Fibroblast of skin of left quadriceps (primary cell): ENCODE measurements around the gene ZKSCAN4.

Experiments
- DNase-seq, 2 experiments: peaks; one replicate each; pipeline ENCODE4 v3.0.0-alpha.2; 2013; ENCODE audit warnings: low read depth in 2 of 2

The ZKSCAN4 gene

DNA sequence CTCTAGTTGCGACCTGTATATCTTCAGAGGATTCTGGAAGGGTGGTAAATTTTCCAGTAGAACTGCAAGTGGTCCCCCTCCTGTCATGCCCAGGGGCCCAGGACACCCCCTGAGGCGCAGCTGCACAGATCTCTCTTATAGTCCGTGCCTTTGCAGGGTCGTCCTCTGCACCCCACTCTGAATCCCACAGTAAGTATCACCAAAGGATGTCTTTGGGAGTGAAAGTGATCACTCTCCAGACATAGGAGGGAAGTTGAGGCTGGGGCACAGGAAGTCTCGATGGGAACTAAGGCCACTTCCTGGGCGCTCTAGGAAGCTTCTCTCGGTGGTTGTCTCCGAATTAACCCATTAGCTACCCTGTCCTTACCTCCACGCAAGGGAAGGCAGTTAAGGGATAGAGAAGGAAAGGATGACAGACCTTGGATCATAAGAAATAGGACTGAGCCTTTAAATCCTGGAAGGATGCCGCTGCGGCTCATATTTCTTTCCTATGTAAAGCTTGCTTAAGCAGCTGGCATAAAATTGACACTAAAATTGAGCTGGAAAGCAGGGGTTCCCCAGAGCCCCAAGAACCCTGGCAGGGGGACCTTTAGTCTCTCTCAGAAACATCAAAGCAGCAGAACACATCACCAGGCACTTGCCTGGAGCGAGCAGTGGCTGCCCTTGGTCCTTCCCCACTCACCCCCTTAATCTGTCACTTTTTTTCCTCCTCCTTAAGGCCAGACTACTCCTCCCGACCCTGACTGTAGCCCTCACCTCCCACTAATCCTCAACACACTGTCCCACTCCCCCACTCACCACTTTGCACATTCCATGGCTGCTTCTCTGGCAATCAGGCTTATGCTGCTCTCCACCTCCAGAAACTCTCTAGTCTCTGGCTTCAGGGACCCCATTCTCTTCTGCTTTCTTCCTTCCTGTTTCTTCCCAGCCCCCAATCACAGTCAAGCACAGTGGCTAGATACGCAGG is at the start of gene ZKSCAN4:
ZKSCAN4 (minus strand) TSS at position 261 of the 967 bp plus-strand sequence. CDS start 289 bp downstream, outside the sequence.
- DNase-seq, result peak; percentile 81

DNA sequence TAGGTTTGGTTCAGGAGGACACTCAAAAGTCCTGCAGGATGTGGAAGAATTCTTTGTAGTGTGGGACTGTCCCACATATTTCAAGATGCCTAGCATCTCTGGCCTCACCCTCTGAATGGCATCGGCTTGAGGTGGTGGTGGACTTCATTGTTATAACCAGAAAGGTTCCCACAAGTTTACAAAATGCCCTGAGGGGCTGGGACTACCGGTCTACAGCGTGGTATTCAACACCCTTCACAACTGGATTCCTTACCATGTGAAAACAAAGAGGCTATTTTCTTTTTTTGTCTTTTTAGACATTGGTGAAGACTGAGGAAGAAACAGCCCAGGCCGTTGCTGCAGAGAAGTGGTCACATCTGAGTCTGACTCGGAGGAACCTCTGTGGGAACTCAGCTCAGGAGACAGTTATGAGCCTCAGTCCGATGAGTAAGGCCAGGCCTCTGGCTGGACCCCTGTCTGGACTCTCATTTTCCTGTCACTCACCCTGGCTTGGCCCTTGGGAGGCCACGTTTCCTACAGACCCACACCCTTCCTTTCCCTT is 44.5 kb upstream of the ZKSCAN4 start:
- no peak for DNase-seq

DNA sequence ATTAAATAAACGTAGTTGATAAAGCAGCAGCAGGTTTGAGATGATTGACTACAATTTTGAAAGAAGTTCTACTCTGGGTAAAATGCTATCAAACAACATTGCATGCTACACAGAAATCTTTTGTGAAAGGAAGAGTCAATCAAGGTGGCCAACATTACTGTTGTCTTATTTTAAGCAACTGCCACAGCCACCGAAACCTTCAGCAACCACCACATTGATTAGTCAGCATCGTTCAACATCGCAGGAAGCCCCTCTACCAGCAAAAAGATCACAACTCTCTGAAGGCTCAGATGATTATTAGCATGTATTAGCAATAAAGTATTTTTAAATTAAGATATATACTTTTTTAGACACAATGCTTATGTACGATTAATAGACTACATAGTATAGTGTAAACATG is 43.3 kb upstream of the ZKSCAN4 start:
- DNase-seq, result no peak

DNA sequence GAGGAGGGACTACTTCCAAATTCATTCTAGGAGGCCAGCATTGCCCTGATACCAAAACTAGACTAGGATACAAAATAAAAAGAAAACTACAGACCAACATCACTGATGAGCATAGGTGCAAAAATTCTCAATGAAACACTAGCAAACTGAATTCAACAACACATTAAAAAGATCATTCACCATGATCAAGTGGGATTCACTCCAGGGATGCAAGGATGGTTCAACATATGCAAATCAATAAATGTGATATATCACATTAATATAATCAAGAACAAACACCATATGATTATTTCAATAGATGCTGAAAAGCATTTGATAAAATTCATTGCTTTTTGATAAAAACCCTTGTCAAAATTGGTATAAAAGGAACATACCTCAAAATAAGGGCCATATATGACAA is 39.5 kb upstream of the ZKSCAN4 start:
- DNase-seq, result no peak

DNA sequence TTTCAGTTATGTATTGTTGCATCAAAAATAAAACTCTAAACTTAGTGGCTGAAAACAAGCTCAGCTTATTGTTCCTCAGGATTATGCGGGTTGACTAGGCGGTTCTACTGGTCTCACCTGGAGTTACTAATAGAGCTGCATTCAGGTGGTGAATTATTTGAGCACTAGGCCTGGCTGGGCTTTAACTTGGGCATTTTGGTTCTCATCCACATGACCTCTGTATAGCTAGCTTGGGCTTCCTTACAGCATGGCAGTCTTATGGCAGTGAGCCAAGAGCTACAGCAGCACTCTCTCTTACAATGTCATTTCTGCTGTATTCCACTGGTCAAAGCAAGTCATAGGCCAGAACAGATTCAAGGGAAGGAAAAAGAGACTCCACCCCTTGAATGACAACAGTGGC is 30.9 kb upstream of the ZKSCAN4 start:
- no peak for DNase-seq

DNA sequence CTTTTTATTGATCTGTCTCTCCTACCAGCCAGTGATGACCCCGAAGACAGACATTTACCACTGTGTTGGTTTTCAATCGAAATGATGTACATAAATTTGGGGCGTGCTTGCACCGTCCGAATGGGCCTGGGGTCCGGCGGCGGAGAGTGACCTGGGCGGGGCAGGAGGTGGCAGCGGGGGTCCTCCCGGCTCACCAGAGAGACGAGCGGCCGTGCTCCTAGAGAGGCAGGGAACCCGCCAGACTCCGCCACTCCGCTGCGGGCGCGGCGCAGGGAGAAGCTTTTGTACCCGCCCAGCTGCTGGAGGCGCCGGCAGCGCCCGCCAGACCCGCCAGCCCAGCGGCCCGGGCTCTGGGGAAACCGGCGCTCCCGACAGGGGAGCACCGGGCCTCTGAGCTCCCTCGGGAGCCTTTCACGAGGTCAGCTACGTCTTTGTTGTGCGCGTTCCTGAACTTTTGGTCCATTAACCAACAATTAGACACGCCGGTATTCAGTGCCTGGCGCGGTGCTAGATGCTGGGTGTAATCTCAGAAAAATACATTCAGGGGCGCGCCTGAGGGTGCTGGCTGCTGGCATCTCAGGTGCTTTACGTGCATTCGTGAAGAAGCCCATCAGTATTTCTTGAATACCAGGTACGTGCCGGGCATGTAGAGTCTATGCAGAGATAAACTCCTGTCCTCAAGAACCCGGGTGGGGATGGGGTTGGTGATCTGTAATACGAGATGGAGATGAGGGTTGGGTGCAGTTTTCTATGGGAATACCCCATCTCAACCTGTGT is 29.4 kb upstream of the ZKSCAN4 start, which contains the start of gene PGBD1:
PGBD1 (plus strand) TSS at position 285 of the 777 bp plus-strand sequence. CDS start 2,242 bp downstream, outside the sequence.
- DNase-seq, result peak; percentile 44 to 46

DNA sequence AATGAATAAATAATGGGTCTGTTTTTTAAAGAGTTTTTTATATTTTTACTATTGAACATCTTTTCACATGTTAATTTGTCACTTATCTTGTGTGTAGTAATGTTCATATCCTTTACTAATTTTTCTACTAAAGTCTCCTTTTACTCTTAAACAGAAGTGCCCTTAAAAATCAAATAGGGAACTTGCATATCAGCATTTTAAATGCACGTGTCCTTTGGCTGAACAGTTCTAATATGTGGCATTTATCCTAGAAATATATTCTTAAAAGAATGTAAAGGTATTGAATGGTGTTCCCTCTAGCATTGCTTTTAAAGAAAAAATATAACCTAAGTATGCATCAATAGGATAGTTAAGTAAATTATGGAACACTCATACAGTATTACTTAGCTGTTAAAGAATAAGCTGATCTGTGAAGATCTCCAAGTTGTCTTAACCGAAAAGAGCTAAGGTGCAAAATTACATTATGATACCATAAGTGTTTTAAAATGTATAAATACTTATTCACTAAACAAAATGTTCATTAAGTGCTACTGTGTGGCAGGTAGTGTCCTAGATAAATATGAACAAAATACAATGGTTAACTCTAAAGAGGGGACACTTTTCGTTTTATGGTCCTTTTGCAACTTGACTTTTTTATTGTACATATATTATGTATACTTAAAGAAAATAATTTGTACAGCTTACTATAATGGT is 28.7 kb upstream of the ZKSCAN4 start:
- DNase-seq, result no peak

DNA sequence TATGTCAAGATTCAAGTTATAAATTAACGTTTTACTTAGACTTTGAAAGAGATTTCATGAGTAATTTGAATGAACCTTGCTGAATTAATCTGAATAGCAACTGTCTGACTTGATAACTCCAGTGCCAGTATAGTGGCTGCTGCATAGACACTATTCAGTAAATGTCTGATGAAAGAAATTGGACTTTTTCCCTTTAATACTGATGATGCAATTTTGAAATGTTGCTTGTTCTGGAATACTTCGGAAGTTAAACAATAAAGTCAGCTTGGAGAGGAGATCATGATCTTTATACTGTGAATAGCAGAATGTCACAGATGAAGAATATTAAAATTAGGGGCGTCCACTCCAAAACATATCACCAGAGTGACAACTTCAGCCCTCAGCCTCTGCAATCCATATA is 25.7 kb upstream of the ZKSCAN4 start:
- no peak for DNase-seq

DNA sequence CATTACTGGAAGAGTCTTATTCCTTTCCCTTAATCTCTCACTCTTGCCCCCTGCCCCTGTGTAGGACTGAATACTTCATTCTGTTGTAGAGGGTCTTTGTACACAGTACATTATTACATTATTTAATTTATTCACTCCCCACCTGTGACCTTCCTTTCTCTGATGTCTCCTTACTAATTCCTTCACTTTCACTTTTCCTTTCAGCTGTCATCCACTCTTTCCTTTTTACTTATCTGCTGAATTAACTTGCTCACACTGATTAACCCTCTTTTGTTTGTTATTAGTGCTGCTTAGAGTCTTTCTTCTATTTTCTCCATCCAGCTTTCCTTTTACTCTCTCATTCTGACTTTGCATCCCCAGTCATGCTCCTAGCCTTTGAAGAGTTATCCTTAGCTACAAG is 22.8 kb upstream of the ZKSCAN4 start:
- DNase-seq, result no peak

DNA sequence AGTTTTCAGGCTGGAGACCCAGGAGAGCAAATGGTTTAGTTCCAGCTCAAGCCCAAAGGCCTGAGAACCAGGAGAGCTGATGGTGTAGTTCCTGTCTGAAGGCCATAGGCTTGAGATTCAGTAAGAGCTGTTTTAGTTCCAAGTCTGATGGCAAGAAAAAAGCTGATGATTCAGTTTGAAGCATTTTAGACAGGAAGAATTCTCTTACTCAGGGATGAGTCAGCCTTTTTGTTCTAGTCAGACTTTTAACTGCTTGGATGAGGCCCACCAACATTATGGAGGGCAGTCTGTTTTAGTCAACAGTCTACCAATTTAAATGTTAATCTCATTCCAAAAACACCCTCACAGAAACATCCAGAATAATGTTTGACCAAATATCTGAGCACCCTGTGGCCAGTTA is 17.4 kb upstream of the ZKSCAN4 start:
- DNase-seq, result peak; percentile 53

DNA sequence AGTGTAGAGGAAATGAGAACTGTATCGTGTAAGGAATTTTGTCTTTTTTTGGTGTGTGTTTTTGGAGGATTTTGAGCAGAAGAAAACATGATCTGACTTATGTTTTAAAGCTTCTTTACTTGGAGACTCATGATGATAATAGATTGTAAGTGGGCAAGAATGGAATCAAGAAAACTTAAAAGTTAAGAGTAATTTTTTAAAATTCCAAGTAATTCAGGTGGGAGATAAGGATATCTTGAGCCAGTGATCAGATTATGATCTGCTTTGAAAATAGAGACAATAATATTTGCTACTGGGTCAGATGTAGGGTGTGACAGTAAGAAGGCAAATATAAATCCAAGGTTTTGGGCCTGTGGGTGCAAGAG is 15.6 kb upstream of the ZKSCAN4 start:
- DNase-seq, result no peak

DNA sequence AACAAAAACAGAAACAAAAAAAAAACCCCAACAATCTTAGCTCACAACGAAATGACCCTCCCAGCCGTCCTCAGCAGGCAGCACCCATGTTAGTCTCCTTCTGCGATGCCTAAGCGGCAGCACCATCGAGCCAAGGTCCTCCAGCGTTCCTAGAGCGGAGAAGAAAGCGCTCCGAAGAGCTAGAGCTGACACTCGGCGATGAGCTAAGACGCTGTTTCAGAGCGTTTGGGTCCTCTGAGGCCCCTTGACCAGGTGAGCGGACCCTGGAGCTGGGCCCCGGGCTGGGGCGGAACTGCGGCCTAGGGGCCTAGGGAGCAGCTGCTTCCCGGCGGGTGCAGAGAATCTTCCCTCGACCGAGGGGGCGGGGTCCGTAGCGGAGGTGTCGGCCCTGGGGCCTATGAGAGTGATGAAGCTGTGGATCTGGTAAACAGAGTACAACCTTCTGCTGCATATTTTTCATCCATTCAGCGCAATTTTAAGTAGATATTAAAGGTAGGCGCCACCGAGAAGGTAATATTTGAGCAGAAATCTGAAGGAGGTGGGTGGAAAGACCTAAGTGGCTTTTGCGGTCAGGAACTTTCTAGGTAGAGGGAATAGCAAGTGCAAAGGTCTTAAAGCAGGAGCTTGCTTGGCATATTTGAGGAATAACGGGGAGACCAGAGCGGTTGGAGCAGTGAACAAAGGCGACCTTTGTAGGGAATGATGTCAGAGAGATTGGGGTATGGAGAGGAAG is 15.1 kb upstream of the ZKSCAN4 start, which contains the start of gene ZSCAN26:
ZSCAN26 (plus strand) TSS at position 182 of the 733 bp plus-strand sequence. CDS start 4,777 bp downstream, outside the sequence.
- peak; percentile 78 to 80 for DNase-seq

DNA sequence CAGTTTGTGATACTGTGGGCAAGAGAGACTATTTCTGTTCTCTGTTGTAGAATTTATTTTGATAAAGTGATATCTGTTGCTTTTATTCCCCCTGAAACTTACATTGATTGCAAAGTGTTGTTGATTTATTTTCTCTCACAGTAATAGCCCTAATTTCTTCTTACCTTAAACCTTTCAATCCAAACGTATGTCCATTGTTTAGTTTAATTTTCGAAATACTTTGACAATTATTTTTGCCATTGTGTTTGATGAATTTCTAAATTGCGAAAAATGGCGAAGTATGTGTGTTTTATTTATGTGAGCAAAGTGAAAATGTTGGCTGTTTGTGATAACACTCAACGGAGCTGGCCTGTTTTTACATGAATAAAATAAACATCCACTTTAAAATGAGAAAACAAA is 14.5 kb upstream of the ZKSCAN4 start:
- DNase-seq, result no peak

DNA sequence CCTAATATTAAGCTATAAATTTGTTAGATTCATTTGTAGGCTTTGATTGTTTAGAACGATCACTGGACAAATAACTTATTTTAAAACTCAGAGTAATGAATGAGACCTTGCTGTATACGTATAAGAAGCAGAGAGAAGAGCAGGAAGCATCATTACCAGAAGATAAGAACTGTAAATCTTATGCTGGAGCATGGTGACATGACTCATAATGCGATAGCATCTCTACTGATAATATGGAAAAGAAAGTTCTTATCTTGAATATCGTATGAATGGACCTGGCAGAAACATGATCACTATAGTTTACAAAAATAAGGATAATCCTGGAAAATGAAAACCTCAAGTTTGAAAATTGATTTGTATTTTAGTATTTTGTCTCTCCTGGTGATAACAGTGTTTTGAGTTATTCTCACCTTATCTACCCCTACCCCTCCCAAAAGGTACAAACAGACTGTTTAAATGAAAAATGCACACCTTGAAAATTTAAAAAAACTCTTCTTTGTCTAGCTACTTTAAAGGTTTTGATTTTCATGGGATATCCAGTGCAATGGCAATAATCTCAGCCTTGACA is 12.8 kb upstream of the ZKSCAN4 start:
- no peak for DNase-seq

DNA sequence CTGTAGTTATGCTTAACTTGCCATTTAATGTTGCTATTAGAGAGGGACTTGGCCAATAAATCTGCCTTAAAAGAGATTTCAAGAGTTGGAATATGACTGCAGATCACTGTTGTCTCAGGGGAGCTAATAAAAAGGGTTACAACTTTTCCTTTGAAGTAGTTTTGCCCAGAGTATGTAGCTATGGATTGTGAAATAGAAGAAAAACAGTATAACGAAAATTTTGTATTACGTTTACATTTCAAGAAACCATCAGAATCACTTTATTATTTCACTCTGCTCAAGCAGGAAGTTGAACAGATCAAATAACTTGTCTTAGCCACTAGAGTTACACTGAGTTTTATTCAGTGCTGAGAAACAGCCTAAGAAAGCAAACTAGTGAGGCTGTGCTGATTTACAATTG is 11.9 kb upstream of the ZKSCAN4 start:
- no peak for DNase-seq

DNA sequence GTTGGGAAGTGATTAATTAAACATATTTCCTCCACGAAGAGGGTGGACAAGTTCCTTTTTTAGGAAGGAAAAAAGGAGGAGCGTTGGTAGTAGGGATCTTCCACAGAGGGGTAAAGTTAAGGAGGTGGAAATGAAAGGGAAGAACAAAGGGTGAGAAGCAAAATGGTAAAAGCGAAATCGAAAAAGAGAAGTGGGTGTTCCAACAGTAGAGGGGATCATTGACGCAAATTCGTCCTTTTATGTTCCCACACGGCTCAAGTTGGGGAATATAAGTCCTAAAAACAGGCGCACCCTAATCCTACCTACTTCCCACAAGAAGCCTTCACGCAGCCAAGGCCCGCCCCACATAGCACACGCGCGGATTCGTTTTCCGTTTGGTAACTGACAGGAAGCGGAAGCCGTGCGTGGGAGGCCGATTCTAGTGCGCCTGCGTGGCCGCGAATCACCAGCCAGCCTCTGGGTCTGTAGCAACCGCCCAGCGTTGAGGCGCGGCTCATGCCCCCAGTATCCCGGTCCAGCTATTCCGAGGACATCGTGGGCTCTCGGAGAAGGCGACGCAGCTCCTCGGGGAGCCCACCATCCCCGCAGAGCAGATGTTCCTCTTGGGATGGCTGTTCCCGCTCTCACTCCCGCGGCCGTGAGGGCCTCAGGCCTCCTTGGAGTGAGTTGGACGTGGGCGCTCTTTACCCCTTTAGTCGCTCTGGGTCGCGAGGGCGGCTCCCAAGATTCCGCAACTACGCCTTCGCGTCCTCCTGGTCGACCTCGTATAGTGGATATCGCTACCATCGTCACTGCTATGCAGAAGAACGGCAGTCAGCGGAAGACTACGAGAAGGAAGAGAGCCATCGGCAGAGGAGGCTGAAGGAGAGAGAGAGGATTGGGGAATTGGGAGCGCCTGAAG is 7.1 kb upstream of the ZKSCAN4 start, which contains the start of gene NKAPL:
NKAPL (plus strand) TSS at position 421 of the 901 bp plus-strand sequence; CDS start at position 496, 75 bp downstream.
- peak in 1 of 2 experiments; percentile 28 for DNase-seq

DNA sequence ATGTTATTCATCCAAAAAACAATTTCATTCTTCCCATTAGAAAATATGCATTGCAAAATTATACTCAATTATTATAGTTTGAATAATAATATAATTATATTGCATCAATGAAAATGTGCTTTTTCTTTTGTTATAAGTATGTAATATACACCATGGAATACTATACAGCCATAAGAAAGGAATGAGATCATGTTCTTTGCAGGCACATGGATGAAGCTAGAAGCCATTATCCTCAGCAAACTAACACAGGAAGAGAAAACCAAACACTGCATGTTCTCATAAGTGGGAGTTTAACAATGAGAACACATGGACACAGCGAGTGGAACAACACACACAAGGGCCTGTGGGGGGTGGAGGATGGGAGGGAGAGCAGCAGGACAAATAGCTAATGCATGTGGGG is 5.0 kb upstream of the ZKSCAN4 start:
- DNase-seq, result no peak

DNA sequence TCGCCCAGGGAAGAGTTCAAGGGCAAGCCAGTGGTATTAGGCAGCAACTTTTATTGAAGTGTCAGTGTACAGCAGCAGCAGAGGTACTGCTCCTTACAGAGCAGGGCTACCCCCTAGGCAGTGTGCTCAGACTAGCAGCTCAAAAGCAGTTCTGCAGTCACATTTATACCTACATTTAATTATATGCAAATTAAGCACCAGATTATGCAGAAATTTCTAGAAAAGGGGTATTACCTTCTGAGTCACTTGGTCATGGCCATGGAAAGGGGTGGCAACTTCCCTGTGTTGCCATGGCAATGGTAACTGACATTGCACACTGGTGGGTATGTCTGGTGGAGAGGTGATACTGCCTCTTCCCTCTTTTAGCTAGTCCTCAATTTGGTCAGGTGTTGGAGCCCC is 2.1 kb upstream of the ZKSCAN4 start:
- DNase-seq, result no peak

DNA sequence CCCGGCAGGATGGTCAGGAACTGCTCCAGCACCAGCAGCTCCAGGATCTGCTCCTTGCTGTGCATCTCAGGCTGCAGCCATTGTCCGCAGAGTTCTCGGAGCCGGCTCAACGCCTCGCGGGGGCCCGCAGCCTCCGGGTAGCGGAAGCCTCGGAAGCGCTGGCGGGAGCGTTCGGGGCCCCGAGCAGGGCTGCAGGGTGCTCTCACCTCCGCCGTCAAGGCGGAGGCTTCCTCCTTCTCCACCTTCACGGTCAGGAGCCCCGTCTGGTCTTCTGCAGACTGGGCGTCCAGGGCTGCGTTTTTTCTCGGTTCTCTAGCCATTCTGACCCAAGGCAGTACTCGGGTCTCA is 434 bp downstream of the ZKSCAN4 start:
- no peak for DNase-seq
